ENCODE data around the gene RIOX2. TPM values are rescaled to one million over a fixed set of nuclear protein-coding genes. Genes with fewer than 3 reads are reported as not detected.
"Not testable (repeated sequence)": the region's sequence is repeated elsewhere in the genome, so short reads cannot be mapped to it uniquely, and the experiment has no call there.

RIOX2 gene
- 18.8 and 23.6 TPM in 2 replicates for total RNA-seq (2014; rRNA removed; shearing (Covaris generic))

DNA sequence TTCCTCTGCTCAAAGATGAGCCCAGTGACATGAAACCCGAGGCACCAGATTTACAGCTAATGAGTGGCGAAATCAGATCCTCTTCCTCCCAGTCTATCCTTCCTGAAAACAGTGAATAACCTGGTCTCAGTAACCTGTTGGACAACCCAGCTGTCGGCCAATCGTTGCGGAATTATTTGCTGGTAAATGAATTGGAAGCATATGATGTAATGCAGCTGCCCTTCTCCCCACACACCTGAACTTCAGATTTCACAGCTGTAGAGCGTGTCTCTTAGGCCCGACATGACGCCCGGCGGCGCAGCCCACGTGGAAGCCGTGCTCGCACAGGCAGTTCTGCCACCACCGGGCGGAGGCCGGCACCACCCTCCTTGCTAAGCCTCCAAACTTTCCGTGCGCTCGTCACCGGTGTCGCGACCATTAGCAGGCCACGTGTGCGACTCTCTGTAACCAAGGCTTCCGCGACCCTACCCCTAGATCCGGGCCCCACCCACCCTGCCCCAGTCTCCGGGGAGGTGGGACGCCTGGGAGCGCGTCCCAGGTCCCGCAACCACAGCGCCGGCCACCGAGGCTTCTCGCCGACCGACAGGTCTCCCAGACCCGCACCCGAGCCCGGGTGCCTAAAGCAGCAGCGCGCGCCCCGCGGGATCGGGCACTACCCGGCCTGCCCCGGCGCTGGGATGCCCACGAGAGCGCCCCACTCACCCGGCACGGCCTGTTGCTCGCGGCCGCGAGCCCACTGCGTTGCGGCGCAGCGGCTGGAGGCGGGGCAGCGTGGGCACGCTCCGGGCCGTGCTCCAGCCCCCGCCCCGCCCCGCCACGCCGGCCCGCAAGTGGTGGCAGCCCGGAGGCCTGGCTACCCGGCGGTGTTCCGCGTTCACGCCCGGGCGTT lies at the start of gene RIOX2:
Gene RIOX2 (minus strand): TSS at position 753 of the 889 bp plus-strand sequence. CDS start 4,838 bp downstream, outside the sequence.
- Histone ChIP-seq H3K9me3 (replicated peaks) (no peaks in the 10 kb centered on the region), H3K27me3 (replicated peaks) (no peaks in the 10 kb centered on the region), H3K4me3 (peak within 1 kb of the TSS; percentile 77), H3K4me1 (replicated peaks) (peaks cover 10% of the 10 kb centered on the region), H3K27ac (no peak within 1 kb of the TSS), H3K36me3 (peaks cover 1% of the 10 kb centered on the region)
- peak; percentile 52 to 57 for DNase-seq (ENCODE audit: low read depth in 1 of 2, low spot score in 2 of 2)

DNA sequence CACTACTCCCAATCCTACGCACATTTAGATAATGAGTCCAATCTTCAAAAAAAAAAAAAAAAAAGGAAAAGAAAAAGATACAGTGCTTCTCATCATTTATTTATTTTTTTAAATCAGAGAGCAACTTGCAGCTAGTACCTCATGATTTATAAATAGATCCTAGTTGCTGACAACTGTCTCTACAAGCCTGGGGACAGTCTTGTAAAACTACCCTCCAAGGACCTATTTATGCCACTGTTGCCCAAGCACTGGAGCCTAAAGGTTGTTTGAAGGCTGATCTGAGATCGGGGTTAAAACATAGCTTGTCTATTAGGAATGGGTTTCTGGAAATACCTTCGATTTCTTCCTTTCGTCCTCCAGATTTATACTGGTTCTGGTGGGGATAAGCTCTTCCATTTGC lies 48.2 kb upstream of the RIOX2 start:
- Histone ChIP-seq H3K27me3 (replicated peaks) (no peaks in the 10 kb centered on the region), H3K4me1 (replicated peaks) (no peaks in the 10 kb centered on the region), H3K4me3 (no peak overlapping the region), H3K27ac (no peak overlapping the region), H3K36me3 (no peaks in the 10 kb centered on the region), H3K9me3 (replicated peaks) (no peaks in the 10 kb centered on the region)
- no peak for DNase-seq (ENCODE audit: low read depth in 1 of 2, low spot score in 2 of 2)

DNA sequence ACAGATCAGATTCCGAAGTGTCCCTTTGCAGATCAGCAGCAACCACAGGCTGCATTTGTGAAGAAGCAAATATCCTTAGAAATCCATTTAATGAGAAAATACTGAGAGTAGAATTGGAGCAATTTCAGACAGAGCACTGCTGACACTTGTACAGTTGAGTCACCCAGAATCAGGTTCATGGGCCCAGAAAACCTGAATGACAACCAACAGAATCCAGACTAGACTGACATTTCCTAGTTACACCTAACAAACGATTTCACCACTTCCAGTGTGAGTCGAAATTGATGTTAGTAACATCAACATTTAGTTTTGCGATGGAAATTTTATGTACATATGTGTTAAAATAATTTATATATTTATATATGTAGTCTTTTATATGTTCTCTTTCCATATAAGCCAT lies 46.1 kb upstream of the RIOX2 start:
- DNase-seq (ENCODE audit: low read depth in 1 of 2, low spot score in 2 of 2) = no peak
- no peaks in the 10 kb centered on the region for H3K27me3 ChIP-seq (replicated peaks)
- no peak overlapping the region for H3K4me3 ChIP-seq
- H3K4me1 ChIP-seq (replicated peaks) = no peaks in the 10 kb centered on the region
- H3K27ac ChIP-seq = no peak overlapping the region
- no peaks in the 10 kb centered on the region for H3K36me3 ChIP-seq
- H3K9me3 ChIP-seq (replicated peaks) = no peaks in the 10 kb centered on the region

DNA sequence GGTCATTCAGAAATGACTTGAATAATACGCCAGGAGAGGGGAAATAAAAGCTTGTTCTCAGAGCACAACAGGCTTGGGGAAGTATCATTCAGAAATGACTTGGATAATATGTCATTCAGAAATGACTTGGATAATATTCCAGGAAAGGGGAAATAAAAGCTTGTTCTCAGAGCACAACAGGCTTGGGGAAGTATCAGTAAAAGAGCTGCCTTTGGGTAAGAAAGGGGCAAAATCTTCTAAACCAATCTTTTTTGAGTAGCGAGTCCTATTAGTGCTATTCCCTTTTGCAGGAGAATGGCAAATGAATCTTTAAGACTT lies 42.0 kb upstream of the RIOX2 start:
- Histone ChIP-seq H3K4me3 (no peak overlapping the region), H3K27ac (no peak overlapping the region), H3K9me3 (replicated peaks) (no peaks in the 10 kb centered on the region), H3K27me3 (replicated peaks) (no peaks in the 10 kb centered on the region), H3K4me1 (replicated peaks) (no peaks in the 10 kb centered on the region), H3K36me3 (no peaks in the 10 kb centered on the region)
- no peak for DNase-seq (ENCODE audit: low read depth in 1 of 2, low spot score in 2 of 2)

DNA sequence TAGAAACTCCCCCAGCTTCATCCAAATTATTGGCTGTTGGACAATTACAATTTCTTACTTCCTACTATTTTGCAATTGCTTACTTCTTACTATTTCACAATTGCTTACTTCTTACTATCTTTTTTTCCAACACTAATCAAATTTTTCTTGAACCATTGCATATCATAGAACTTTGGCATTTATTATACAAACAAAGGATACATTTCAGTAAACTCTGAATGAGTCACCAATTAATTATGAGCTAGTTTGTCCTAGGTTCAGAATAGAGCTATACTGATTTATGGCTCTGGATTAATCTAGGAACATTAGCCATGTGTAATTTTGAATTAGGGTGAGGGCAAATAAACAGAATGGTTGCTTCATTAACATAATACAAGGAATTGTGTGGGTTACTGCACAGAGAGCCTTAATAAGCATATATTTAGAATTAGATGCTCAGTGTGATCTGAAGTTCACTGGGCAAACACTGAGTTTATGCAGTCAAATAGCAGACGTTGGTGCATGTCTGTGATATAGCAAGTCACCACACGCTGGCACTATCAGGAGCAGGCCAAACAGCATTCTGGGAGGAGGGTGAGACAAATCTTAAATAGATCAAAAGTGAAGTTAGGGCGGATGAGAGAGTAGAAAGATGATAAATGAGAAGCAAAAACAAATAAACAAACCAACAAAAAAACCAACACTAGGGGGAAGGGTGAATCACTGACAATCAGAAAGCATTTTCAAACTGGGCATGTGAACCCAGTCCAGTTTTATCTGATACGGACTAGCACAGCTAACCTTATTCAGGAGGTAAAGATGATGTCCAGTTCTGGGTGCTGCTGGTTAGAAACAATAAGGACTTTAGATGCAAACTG lies 41.4 kb upstream of the RIOX2 start:
- Histone ChIP-seq H3K9me3 (replicated peaks) (no peaks in the 10 kb centered on the region), H3K27me3 (replicated peaks) (no peaks in the 10 kb centered on the region), H3K36me3 (no peaks in the 10 kb centered on the region), H3K4me1 (replicated peaks) (no peaks in the 10 kb centered on the region), H3K27ac (no peak overlapping the region), H3K4me3 (no peak overlapping the region)
- DNase-seq (ENCODE audit: low read depth in 1 of 2, low spot score in 2 of 2) = no peak

DNA sequence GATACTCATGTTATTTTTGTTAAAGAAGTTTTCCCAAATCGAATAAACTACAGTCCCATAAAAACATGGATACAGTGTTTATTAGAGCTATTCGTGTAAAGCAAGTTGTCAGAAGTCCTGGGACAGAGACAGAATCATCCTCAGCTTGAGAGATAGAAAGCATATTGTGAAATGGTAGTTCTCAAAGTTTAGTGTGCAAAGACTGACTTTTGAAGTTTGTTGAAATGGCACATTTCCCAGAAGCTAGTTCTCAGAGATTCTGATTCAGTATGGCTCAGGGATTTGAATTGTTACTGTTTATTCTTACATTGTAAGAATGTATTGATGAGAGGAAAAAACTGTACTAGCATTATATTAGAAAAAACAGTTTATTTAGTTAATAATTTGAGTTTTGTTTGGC lies 40.7 kb upstream of the RIOX2 start:
- H3K27ac ChIP-seq = no peak overlapping the region
- no peak for DNase-seq (ENCODE audit: low read depth in 1 of 2, low spot score in 2 of 2)

DNA sequence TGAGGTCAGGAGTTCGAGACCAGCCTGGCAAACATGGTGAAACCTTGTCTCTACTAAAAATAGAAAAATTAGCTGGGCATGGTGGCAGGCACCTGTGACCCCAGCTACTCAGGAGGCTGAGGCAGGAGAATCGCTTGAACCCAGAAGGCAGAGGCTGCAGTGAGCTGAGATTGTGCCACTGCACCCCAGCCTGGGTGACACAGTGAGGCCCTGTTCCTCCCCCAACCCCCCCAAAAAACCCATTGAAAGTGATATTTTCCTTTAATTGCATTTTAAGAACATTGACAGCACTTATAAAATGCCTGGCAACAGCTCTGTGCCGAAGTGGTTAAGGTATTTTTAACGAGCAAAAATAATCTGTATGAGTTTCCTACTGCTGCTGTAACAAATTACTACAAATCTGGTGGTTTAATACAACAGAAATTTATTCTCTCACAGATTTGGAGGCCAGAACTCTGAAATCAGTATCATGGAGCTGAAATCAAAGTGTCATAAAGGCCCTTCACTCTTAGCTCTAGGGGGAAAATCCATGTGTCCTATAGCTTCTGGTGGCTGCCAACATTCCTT lies 38.7 kb upstream of the RIOX2 start:
- H3K9me3 ChIP-seq (replicated peaks); H3K27ac ChIP-seq; DNase-seq (ENCODE audit: low read depth in 1 of 2, low spot score in 2 of 2); H3K27me3 ChIP-seq (replicated peaks); H3K4me1 ChIP-seq (replicated peaks); H3K4me3 ChIP-seq; H3K36me3 ChIP-seq: not testable (repeated sequence)

More for the DNA sequence above, 40.7 kb upstream of the RIOX2 start:
- Histone ChIP-seq H3K9me3 (replicated peaks) (no peaks in the 10 kb centered on the region), H3K36me3 (no peaks in the 10 kb centered on the region), H3K27me3 (replicated peaks) (no peaks in the 10 kb centered on the region), H3K4me3 (no peak overlapping the region), H3K4me1 (replicated peaks) (no peaks in the 10 kb centered on the region)

DNA sequence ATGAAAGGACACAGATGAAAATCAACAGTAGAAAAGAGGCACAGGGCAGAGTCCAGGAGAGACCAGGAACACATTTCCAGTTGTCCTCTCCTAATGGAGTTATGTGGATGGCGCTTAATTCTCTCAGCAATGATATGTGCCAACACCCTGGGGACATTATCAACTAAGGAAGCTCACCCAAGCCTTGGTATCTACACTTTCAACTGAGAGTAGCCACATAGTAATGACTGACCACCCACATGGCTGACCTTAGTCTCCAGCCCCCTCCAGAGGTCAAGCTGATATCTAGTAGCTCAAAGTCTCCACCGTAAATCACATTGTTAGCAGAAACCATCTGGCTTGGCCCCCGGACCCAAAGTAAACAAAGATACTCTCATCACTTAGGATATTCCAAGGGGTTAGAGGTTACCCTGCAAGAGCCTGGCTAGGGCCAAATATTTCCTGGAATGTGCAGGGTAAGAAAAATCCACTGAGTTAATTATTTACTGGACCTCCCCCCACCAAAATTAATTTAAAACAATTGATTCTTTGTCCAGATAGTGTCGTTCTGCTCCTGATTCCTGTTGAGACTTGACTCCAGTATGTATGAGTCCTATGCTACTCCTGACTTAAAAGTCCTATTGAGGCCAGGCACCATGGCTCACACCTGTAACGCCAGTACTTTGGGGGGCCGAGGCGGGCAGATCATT lies 38.1 kb upstream of the RIOX2 start:
- H3K27me3 ChIP-seq (replicated peaks) = no peaks in the 10 kb centered on the region
- H3K9me3 ChIP-seq (replicated peaks) = no peaks in the 10 kb centered on the region
- no peak for DNase-seq (ENCODE audit: low read depth in 1 of 2, low spot score in 2 of 2)
- no peaks in the 10 kb centered on the region for H3K36me3 ChIP-seq
- H3K4me1 ChIP-seq (replicated peaks) = no peaks in the 10 kb centered on the region
- H3K27ac ChIP-seq = no peak overlapping the region
- no peak overlapping the region for H3K4me3 ChIP-seq

DNA sequence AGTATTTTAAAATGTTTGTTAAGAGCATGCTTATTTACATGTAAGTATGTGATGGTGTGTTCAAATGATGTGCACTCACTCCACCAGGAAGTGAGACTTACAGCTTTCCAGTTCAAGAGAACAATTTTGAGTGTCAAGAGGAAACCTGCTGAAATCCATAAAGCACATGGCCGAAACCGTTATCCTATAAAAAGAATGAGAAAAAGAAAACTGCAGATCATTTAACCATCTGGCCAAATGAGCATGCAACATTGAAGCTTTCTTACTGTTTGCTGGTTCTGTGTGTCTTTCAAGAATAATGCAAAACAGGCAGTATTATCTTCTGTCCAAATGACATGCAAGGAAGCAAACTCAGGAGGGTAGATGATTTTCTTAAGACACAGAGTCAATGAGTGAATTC lies 36.6 kb upstream of the RIOX2 start:
- H3K36me3 ChIP-seq = no peaks in the 10 kb centered on the region
- H3K4me1 ChIP-seq (replicated peaks) = no peaks in the 10 kb centered on the region
- no peaks in the 10 kb centered on the region for H3K27me3 ChIP-seq (replicated peaks)
- H3K27ac ChIP-seq = no peak overlapping the region
- no peaks in the 10 kb centered on the region for H3K9me3 ChIP-seq (replicated peaks)
- no peak overlapping the region for H3K4me3 ChIP-seq
- DNase-seq (ENCODE audit: low read depth in 1 of 2, low spot score in 2 of 2) = no peak

DNA sequence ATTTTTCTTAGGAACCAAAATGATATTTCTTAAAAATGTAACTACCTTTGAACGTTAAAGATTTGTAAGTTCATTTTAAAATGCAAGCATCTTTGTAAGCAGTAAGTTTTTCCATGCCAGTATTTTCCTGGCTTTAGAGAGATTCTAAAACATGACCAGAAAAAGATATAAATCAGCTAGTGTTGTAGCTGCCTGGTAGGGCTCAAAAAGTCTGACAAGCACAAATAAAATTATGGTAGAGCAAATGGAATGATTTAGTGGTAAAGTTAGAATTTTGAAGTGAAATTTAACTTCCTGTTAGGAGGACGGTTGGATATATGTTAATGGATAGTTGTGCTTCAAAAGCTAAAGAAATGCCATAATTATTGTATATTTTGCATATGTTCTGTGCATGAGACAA lies 33.2 kb upstream of the RIOX2 start:
- Histone ChIP-seq H3K27ac (no peak overlapping the region), H3K4me3 (no peak overlapping the region), H3K27me3 (replicated peaks) (no peaks in the 10 kb centered on the region), H3K4me1 (replicated peaks) (no peaks in the 10 kb centered on the region), H3K9me3 (replicated peaks) (no peaks in the 10 kb centered on the region), H3K36me3 (no peaks in the 10 kb centered on the region)
- no peak for DNase-seq (ENCODE audit: low read depth in 1 of 2, low spot score in 2 of 2)

DNA sequence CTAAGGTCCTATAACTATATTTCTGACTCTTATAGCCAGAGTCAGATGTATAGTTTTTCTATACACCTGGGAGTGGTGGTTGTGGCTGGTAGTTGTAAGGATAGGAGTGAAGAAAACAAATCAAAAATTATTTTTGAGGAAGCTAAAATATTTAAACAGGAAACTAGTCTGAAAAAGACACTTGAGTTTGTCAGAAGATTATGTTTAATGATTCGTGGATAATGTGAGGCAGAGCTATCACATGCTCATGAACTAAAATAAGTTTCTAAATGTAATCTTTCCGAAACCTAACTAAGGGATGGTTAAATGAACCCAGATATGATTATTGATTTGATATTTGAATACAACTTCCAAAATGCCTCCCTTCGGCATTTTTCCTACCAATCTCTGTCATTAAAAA lies 32.5 kb upstream of the RIOX2 start:
- Histone ChIP-seq H3K27me3 (replicated peaks) (no peaks in the 10 kb centered on the region), H3K4me1 (replicated peaks) (no peaks in the 10 kb centered on the region), H3K4me3 (no peak overlapping the region), H3K9me3 (replicated peaks) (no peaks in the 10 kb centered on the region), H3K36me3 (no peaks in the 10 kb centered on the region), H3K27ac (no peak overlapping the region)
- DNase-seq (ENCODE audit: low read depth in 1 of 2, low spot score in 2 of 2) = no peak

DNA sequence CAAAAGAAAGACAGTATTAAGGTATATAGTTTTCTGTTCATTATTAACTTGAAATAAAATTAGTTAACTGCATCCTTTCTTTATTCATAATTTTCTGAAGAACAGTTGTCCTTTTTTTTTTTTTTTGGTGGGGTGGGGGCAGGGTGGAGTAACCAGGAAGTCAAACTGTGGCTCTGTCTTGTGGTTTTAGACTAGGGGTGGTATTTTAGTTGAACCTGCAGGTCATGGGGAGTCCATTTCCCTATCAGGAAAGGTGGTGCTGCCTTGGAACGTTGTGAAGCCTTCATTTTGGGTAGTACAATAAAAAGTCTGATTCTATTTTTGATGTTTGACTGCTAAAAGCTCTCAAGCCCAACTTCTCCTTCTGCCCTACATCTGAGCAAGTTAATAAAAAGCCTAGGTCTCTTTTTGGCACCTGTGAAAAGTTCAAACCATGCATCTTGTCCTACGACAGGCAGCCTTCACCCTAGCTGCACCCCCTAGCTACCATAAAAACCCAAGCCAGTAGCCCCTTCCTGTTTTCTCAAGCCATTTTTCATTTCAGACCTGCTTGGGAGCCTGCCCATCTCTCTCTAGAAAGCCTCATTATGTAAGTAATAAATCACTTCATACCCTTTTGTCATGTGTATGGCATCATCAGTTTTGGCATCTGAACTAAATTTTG lies 31.2 kb upstream of the RIOX2 start:
- no peaks in the 10 kb centered on the region; the same call in 1 of the 2 replicates for H3K27me3 ChIP-seq (replicated peaks)
- no peak overlapping the region for H3K27ac ChIP-seq
- H3K36me3 ChIP-seq = no peaks in the 10 kb centered on the region
- no peak overlapping the region for H3K4me3 ChIP-seq
- no peak for DNase-seq (ENCODE audit: low read depth in 1 of 2, low spot score in 2 of 2)
- no peaks in the 10 kb centered on the region for H3K9me3 ChIP-seq (replicated peaks)
- H3K4me1 ChIP-seq (replicated peaks) = no peaks in the 10 kb centered on the region

DNA sequence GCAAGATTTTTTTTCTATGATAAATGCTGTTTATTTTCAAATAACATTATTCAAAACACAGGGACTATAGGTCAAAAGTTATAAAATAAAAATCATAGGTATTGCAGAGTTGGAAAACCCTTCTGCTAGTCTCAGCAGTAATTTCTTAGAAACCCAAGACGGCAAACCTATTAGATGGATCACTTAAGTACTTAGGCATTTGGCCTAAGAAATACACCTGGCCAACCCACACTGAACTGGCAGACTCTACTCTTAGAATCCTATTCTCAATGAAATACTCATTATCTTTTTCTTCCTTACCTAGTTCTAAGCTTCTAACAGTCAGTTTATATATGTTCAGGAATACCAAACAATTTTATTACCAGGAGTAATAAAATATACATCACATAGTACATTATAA lies 30.5 kb upstream of the RIOX2 start:
- H3K4me1 ChIP-seq (replicated peaks) = no peaks in the 10 kb centered on the region
- no peak overlapping the region for H3K4me3 ChIP-seq
- H3K36me3 ChIP-seq = no peaks in the 10 kb centered on the region
- H3K27me3 ChIP-seq (replicated peaks) = no peaks in the 10 kb centered on the region; the same call in 1 of the 2 replicates
- H3K9me3 ChIP-seq (replicated peaks) = no peaks in the 10 kb centered on the region
- H3K27ac ChIP-seq = no peak overlapping the region
- no peak for DNase-seq (ENCODE audit: low read depth in 1 of 2, low spot score in 2 of 2)

All from SJSA1 (cell line).